Left kidney (tissue), 2 donors: ENCODE measurements around the gene EME2. TPM values are rescaled to one million over a fixed set of nuclear protein-coding genes. Genes with fewer than 3 reads are reported as not detected.
"Not testable (repeated sequence)": the region's sequence is repeated elsewhere in the genome, so short reads cannot be mapped to it uniquely, and the experiment has no call there.

ENCODE experiments used
- DNase-seq: peaks from one replicate; pipeline ENCODE4 v3.0.0-alpha.2; 2013
- polyA plus RNA-seq: library from polyadenylated mRNA; unstranded; fragments of 120-200 nt; gene quantifications from one replicate; pipeline ENCODE4 v1.2.1, GENCODE V29; 2013; ENCODE audit not compliant: insufficient read length

The EME2 gene
- polyA plus RNA-seq, 1 donor: 10.7 TPM

- DNase-seq: no peak
Observed at GRCh38 chr16:1790611-1791255, 18.1 kb downstream of the EME2 start.

- no peak for DNase-seq
Observed at GRCh38 chr16:1791256-1791942, 18.8 kb downstream of the EME2 start.

- no peak for DNase-seq
Observed at GRCh38 chr16:1791943-1792812, 19.6 kb downstream of the EME2 start.

GRCh38 chr16:1792836-1793577 is 20.4 kb downstream of the EME2 start:
- DNase-seq: no peak

- DNase-seq: no peak
Observed at GRCh38 chr16:1793578-1794220, 21.1 kb downstream of the EME2 start, which contains the start of gene IGFALS. Gene IGFALS (minus strand): TSS chr16:1793705. CDS start chr16:1793652, 53 bp downstream.

- DNase-seq: no peak
Observed at GRCh38 chr16:1794221-1794871, 21.7 kb downstream of the EME2 start.

GRCh38 chr16:1794908-1795666 is 22.5 kb downstream of the EME2 start:
- no peak for DNase-seq

- not testable (repeated sequence) for DNase-seq
Observed at GRCh38 chr16:1799263-1799662, 26.7 kb downstream of the EME2 start.

- DNase-seq: no peak
Observed at GRCh38 chr16:1800701-1801100, 28.1 kb downstream of the EME2 start.

- no peak for DNase-seq
Observed at GRCh38 chr16:1807626-1808025, 35.0 kb downstream of the EME2 start.

- DNase-seq: no peak
Observed at GRCh38 chr16:1808691-1809090, 36.1 kb downstream of the EME2 start.

- DNase-seq: no peak
Observed at GRCh38 chr16:1809281-1809801, 36.7 kb downstream of the EME2 start.

- DNase-seq: no peak
Observed at GRCh38 chr16:1810106-1810505, 37.5 kb downstream of the EME2 start.

- DNase-seq: no peak
Observed at GRCh38 chr16:1810536-1810935, 37.9 kb downstream of the EME2 start.

- DNase-seq: no peak
Observed at GRCh38 chr16:1812732-1813163, 40.1 kb downstream of the EME2 start.

- no peak for DNase-seq
Observed at GRCh38 chr16:1815461-1815860, 42.9 kb downstream of the EME2 start.

GRCh38 chr16:1816396-1817275 is 44.0 kb downstream of the EME2 start:
- no peak for DNase-seq

- DNase-seq: no peak
Observed at GRCh38 chr16:1817276-1817589, 44.6 kb downstream of the EME2 start.

- DNase-seq: no peak
Observed at GRCh38 chr16:1817716-1818115, 45.1 kb downstream of the EME2 start.
